ENCODE results near the gene SHISA7. TPM values are rescaled to one million over a fixed set of nuclear protein-coding genes. Genes with fewer than 3 reads are reported as not detected.
"Not testable (repeated sequence)": the region's sequence is repeated elsewhere in the genome, so short reads cannot be mapped to it uniquely, and the experiment has no call there.

The SHISA7 gene
- total RNA-seq, 1 donor from 2014 or later: 3.2 TPM

GRCh38 chr19:55424518-55424917, 18.6 kb downstream of the SHISA7 start:
- Mint-ChIP-seq H3K27me3 (ENCODE audit: unreplicated experiment) (peaks cover 8% of the 10 kb centered on the region), H3K27ac (ENCODE audit: unreplicated experiment) (no peak overlapping the region), H3K4me3 (ENCODE audit: unreplicated experiment) (no peak overlapping the region), H3K9me3 (ENCODE audit: unreplicated experiment) (peaks cover 4% of the 10 kb centered on the region), H3K36me3 (ENCODE audit: unreplicated experiment) (no peaks in the 10 kb centered on the region), H3K4me1 (ENCODE audit: low read depth, unreplicated experiment) (no peaks in the 10 kb centered on the region)
- TF ChIP-seq CTCF (IDR thresholded peaks at IDR 0.05; ENCODE audit: partially characterized antibody, unreplicated experiment): no peak
- no peak for DNase-seq

GRCh38 chr19:55423225-55424005, 19.7 kb downstream of the SHISA7 start:
- Mint-ChIP-seq H3K4me3 (ENCODE audit: unreplicated experiment) (peak overlapping the region; percentile 28), H3K36me3 (ENCODE audit: unreplicated experiment) (no peaks in the 10 kb centered on the region), H3K4me1 (ENCODE audit: low read depth, unreplicated experiment) (no peaks in the 10 kb centered on the region), H3K9me3 (ENCODE audit: unreplicated experiment) (peaks cover 3% of the 10 kb centered on the region), H3K27me3 (ENCODE audit: unreplicated experiment) (peaks cover 8% of the 10 kb centered on the region), H3K27ac (ENCODE audit: unreplicated experiment) (no peak overlapping the region)
- TF ChIP-seq CTCF (IDR thresholded peaks at IDR 0.05; ENCODE audit: partially characterized antibody, unreplicated experiment): no peak
- no peak for DNase-seq

- not testable (repeated sequence) for H3K27ac Mint-ChIP-seq (ENCODE audit: unreplicated experiment); H3K36me3 Mint-ChIP-seq (ENCODE audit: unreplicated experiment); H3K27me3 Mint-ChIP-seq (ENCODE audit: unreplicated experiment); DNase-seq; H3K4me3 Mint-ChIP-seq (ENCODE audit: unreplicated experiment); H3K4me1 Mint-ChIP-seq (ENCODE audit: low read depth, unreplicated experiment); H3K9me3 Mint-ChIP-seq (ENCODE audit: unreplicated experiment)
Observed at GRCh38 chr19:55421281-55421680, 21.8 kb downstream of the SHISA7 start.

GRCh38 chr19:55419624-55420236, 23.4 kb downstream of the SHISA7 start:
- no peak overlapping the region for H3K27ac Mint-ChIP-seq (ENCODE audit: unreplicated experiment)
- no peaks in the 10 kb centered on the region for H3K9me3 Mint-ChIP-seq (ENCODE audit: unreplicated experiment)
- peaks cover 6% of the 10 kb centered on the region for H3K27me3 Mint-ChIP-seq (ENCODE audit: unreplicated experiment)
- no peak overlapping the region for H3K4me3 Mint-ChIP-seq (ENCODE audit: unreplicated experiment)
- no peaks in the 10 kb centered on the region for H3K36me3 Mint-ChIP-seq (ENCODE audit: unreplicated experiment)
- no peak for TF ChIP-seq CTCF (IDR thresholded peaks at IDR 0.05; ENCODE audit: partially characterized antibody, unreplicated experiment)
- DNase-seq: no peak
- H3K4me1 Mint-ChIP-seq (ENCODE audit: low read depth, unreplicated experiment): peaks cover 4% of the 10 kb centered on the region

- no peak overlapping the region for H3K27ac Mint-ChIP-seq (ENCODE audit: unreplicated experiment)
- H3K4me3 Mint-ChIP-seq (ENCODE audit: unreplicated experiment): no peak overlapping the region
- no peak for DNase-seq
- peaks cover 4% of the 10 kb centered on the region for H3K4me1 Mint-ChIP-seq (ENCODE audit: low read depth, unreplicated experiment)
- no peaks in the 10 kb centered on the region for H3K9me3 Mint-ChIP-seq (ENCODE audit: unreplicated experiment)
- H3K27me3 Mint-ChIP-seq (ENCODE audit: unreplicated experiment): peaks cover 5% of the 10 kb centered on the region
- H3K36me3 Mint-ChIP-seq (ENCODE audit: unreplicated experiment): no peaks in the 10 kb centered on the region
- TF ChIP-seq CTCF (IDR thresholded peaks at IDR 0.05; ENCODE audit: partially characterized antibody, unreplicated experiment): no peak
Observed at GRCh38 chr19:55419103-55419502, 24.0 kb downstream of the SHISA7 start.

All from glutamatergic neuron (in vitro differentiated cells).